ENCODE data around the gene GPC5. TPM values are rescaled to one million over a fixed set of nuclear protein-coding genes. Genes with fewer than 3 reads are reported as not detected.

The GPC5 gene
- total and polyA plus RNA-seq, 2 experiments from 2014 or later: 0.32 TPM; not detected in 1

DNA sequence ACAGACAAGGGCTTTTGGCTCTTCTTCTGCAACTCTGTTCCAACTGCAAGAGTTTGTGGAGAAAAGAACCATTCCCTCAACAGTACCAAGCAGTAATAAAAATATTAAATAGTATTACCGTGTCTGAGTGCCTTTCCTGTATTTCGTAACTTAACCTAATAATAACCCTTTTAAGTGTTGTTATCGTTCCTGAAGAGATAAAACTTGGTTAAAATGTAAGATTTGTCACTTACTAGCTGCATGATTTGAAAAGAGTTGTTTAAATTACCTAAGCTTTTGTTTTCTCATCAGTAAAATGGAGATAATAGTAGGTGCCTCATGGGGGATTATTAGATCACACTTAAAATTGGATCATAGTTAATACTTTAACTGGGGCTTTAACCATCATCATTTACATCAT, 447.2 kb downstream of the GPC5 start:
- H2AFZ ChIP-seq: no peak overlapping the region
- H3K27me3 ChIP-seq (replicated peaks; ENCODE audit: insufficient read depth): no peaks in the 10 kb centered on the region
- H3K9ac ChIP-seq: no peak overlapping the region
- in situ Hi-C loops (cut with MboI): no loop called here
- TF ChIP-seq EZH2phosphoT487 (IDR thresholded peaks at IDR 0.05; ENCODE audit: insufficient read depth, low read depth) (no peak), EZH2 (IDR thresholded peaks at IDR 0.05; ENCODE audit: insufficient read depth, poor library complexity, severe bottlenecking) (no peak)
- no peaks in the 10 kb centered on the region for H3K36me3 ChIP-seq (ENCODE audit: low read depth)
- DNase-seq: no peak
- no peak overlapping the region for H3K4me3 ChIP-seq
- H3K27ac ChIP-seq: no peak overlapping the region
- no peak overlapping the region for H3K4me2 ChIP-seq (ENCODE audit: unreplicated experiment)
- H3K9me2 ChIP-seq (ENCODE audit: insufficient read depth): no peaks in the 10 kb centered on the region
- no peaks in the 10 kb centered on the region for H4K20me1 ChIP-seq (ENCODE audit: insufficient read depth)
- no peaks in the 10 kb centered on the region for H3F3A ChIP-seq (ENCODE audit: insufficient read depth)
- H3K9me3 ChIP-seq (ENCODE audit: low read depth): no peaks in the 10 kb centered on the region
- 4 to 10% methylated on average over 3 of the region's 3 CpGs for WGBS, 2 experiments (ENCODE audit: low coverage in 1 of 2, low lambda C conversion rate in 2 of 2, missing lambda C conversion rate in 2 of 2)
- H3K4me1 ChIP-seq (ENCODE audit: insufficient read depth): no peaks in the 10 kb centered on the region
- H3K79me2 ChIP-seq (ENCODE audit: insufficient read depth): no peaks in the 10 kb centered on the region

DNA sequence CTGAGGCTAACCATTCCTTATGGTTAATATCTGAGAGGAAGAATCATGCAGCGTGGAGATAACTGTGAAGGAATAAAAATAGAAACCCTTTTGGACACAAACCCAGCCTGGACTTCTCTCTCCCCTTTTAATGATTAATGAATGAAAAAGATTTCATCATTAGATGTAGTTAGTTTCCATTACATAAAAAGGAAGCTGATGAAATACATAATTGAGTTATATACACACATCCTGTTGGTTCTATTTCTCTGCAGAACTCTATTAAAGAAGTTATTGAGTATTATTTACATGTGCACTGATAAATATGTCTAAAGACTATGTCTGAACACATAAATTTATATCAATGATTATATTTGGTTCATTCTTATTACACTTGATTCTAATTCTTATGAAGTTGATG, 465.3 kb downstream of the GPC5 start:
- in situ Hi-C loops (cut with MboI): no loop called here
- Histone ChIP-seq H3K27me3 (replicated peaks; ENCODE audit: insufficient read depth) (no peaks in the 10 kb centered on the region), H3K9ac (no peak overlapping the region), H3K4me2 (ENCODE audit: unreplicated experiment) (no peak overlapping the region), H3K36me3 (ENCODE audit: low read depth) (no peaks in the 10 kb centered on the region), H3K4me1 (ENCODE audit: insufficient read depth) (no peaks in the 10 kb centered on the region), H3K79me2 (ENCODE audit: insufficient read depth) (no peaks in the 10 kb centered on the region), H3K4me3 (no peak overlapping the region), H4K20me1 (ENCODE audit: insufficient read depth) (no peaks in the 10 kb centered on the region), H3F3A (ENCODE audit: insufficient read depth) (no peaks in the 10 kb centered on the region), H3K9me3 (ENCODE audit: low read depth) (no peaks in the 10 kb centered on the region), H3K27ac (no peak overlapping the region), H2AFZ (no peak overlapping the region), H3K9me2 (ENCODE audit: insufficient read depth) (no peaks in the 10 kb centered on the region)
- TF ChIP-seq EZH2 (IDR thresholded peaks at IDR 0.05; ENCODE audit: insufficient read depth, poor library complexity, severe bottlenecking) (no peak), EZH2phosphoT487 (IDR thresholded peaks at IDR 0.05; ENCODE audit: insufficient read depth, low read depth) (no peak)
- WGBS, 2 experiments (ENCODE audit: low coverage in 1 of 2, low lambda C conversion rate in 2 of 2, missing lambda C conversion rate in 2 of 2): 7 to 8% methylated on average over 1 of the region's 1 CpG
- DNase-seq: no peak

DNA sequence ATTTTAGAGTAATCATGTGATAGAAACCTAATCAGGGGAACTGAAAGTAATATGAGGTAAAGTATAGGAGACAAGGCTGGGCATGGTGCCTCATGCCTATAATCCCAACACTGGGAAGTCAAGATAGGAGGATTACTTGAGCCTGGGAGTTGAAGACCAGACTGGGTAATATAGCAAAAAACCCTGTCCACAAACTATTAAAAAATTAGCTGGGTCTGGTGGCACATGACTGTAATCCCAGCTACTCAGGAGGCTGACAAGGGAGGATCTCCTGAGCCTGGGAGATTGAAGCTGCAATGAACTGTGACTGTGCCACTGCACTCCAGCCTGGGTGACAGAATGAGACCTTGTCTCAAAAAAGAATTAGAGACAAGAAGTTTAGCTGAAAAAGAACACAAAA, 469.9 kb downstream of the GPC5 start:
- H3K36me3 ChIP-seq (ENCODE audit: low read depth): no peaks in the 10 kb centered on the region
- in situ Hi-C loops (cut with MboI): no loop called here
- no peaks in the 10 kb centered on the region for H3K27me3 ChIP-seq (replicated peaks; ENCODE audit: insufficient read depth)
- H3K4me3 ChIP-seq: no peak overlapping the region
- no peak overlapping the region for H3K27ac ChIP-seq
- no peaks in the 10 kb centered on the region for H3K4me1 ChIP-seq (ENCODE audit: insufficient read depth)
- no peak overlapping the region for H3K9ac ChIP-seq
- H3F3A ChIP-seq (ENCODE audit: insufficient read depth): no peaks in the 10 kb centered on the region
- no peak for DNase-seq
- no peak overlapping the region for H3K4me2 ChIP-seq (ENCODE audit: unreplicated experiment)
- TF ChIP-seq EZH2 (IDR thresholded peaks at IDR 0.05; ENCODE audit: insufficient read depth, poor library complexity, severe bottlenecking): no peak
- no peak for TF ChIP-seq EZH2phosphoT487 (IDR thresholded peaks at IDR 0.05; ENCODE audit: insufficient read depth, low read depth)
- H3K79me2 ChIP-seq (ENCODE audit: insufficient read depth): no peaks in the 10 kb centered on the region
- no peaks in the 10 kb centered on the region for H3K9me2 ChIP-seq (ENCODE audit: insufficient read depth)
- H4K20me1 ChIP-seq (ENCODE audit: insufficient read depth): no peaks in the 10 kb centered on the region
- H2AFZ ChIP-seq: no peak overlapping the region
- H3K9me3 ChIP-seq (ENCODE audit: low read depth): no peaks in the 10 kb centered on the region

DNA sequence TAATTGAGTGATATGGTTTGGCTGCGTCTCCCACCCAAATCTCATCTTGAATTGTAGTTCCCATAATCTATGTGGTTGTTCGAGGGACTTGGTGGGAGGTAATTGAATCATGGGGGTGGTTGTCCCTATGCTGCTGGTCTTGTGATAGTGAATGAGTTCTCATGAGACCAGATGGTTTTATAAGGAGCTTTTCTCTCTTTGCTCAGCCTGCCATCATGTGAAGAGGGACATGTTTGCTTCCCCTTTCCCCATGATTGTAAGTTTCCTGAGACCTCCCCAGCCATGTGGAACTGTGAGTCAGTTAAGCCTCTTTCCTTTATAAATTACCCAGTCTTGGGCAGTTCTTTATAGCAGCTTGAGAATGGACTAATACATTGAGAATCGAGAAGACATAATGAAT, 480.1 kb downstream of the GPC5 start:
- Histone ChIP-seq H3K4me2 (ENCODE audit: unreplicated experiment) (no peak overlapping the region), H3K9ac (no peak overlapping the region), H3F3A (ENCODE audit: insufficient read depth) (no peaks in the 10 kb centered on the region), H2AFZ (no peak overlapping the region), H3K4me1 (ENCODE audit: insufficient read depth) (no peaks in the 10 kb centered on the region), H3K9me2 (ENCODE audit: insufficient read depth) (no peaks in the 10 kb centered on the region), H3K79me2 (ENCODE audit: insufficient read depth) (no peaks in the 10 kb centered on the region), H3K36me3 (ENCODE audit: low read depth) (no peaks in the 10 kb centered on the region), H3K4me3 (no peak overlapping the region), H3K9me3 (ENCODE audit: low read depth) (no peaks in the 10 kb centered on the region), H3K27ac (no peak overlapping the region), H4K20me1 (ENCODE audit: insufficient read depth) (no peaks in the 10 kb centered on the region), H3K27me3 (replicated peaks; ENCODE audit: insufficient read depth) (no peaks in the 10 kb centered on the region)
- no peak for DNase-seq
- in situ Hi-C loops (cut with MboI): no loop called here
- 7 to 20% methylated on average over 3 of the region's 3 CpGs for WGBS, 2 experiments (ENCODE audit: low coverage in 1 of 2, low lambda C conversion rate in 2 of 2, missing lambda C conversion rate in 2 of 2)
- no peak for TF ChIP-seq EZH2 (IDR thresholded peaks at IDR 0.05; ENCODE audit: insufficient read depth, poor library complexity, severe bottlenecking)
- no peak for TF ChIP-seq EZH2phosphoT487 (IDR thresholded peaks at IDR 0.05; ENCODE audit: insufficient read depth, low read depth)

DNA sequence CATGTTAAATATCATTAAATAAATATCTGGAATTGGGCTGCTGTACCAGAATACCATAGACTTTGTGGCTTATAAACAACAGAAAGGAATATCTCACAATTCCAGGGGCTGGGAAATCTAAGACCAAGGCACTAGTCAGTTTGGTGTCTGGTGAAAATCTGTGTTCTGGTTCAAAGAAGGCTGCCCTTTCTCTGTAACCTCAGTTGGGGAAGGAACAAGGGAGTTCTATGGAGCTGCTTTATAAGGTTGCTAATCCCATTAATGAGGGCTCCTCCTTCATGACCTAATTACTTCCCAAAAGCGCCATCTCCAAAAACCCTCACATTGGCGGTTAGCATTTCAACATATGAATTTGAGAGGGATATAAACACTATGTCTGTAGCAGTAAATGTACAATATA, 480.9 kb downstream of the GPC5 start:
- in situ Hi-C loops (cut with MboI): no loop called here
- H3K27me3 ChIP-seq (replicated peaks; ENCODE audit: insufficient read depth): no peaks in the 10 kb centered on the region
- H3K9me2 ChIP-seq (ENCODE audit: insufficient read depth): no peaks in the 10 kb centered on the region
- no peak overlapping the region for H3K4me2 ChIP-seq (ENCODE audit: unreplicated experiment)
- H3F3A ChIP-seq (ENCODE audit: insufficient read depth): no peaks in the 10 kb centered on the region
- DNase-seq: no peak
- no peak overlapping the region for H2AFZ ChIP-seq
- TF ChIP-seq EZH2phosphoT487 (IDR thresholded peaks at IDR 0.05; ENCODE audit: insufficient read depth, low read depth) (no peak), EZH2 (IDR thresholded peaks at IDR 0.05; ENCODE audit: insufficient read depth, poor library complexity, severe bottlenecking) (no peak)
- H3K27ac ChIP-seq: no peak overlapping the region
- WGBS, 2 experiments (ENCODE audit: low coverage in 1 of 2, low lambda C conversion rate in 2 of 2, missing lambda C conversion rate in 2 of 2): 43 to 44% methylated on average over 2 of the region's 2 CpGs
- no peak overlapping the region for H3K4me3 ChIP-seq
- H4K20me1 ChIP-seq (ENCODE audit: insufficient read depth): no peaks in the 10 kb centered on the region
- H3K9me3 ChIP-seq (ENCODE audit: low read depth): no peaks in the 10 kb centered on the region
- no peaks in the 10 kb centered on the region for H3K4me1 ChIP-seq (ENCODE audit: insufficient read depth)
- no peaks in the 10 kb centered on the region for H3K79me2 ChIP-seq (ENCODE audit: insufficient read depth)
- no peaks in the 10 kb centered on the region for H3K36me3 ChIP-seq (ENCODE audit: low read depth)
- no peak overlapping the region for H3K9ac ChIP-seq

Measured in GM23248 (cell line).